ENCODE results near the gene AUTS2. TPM values are rescaled to one million over a fixed set of nuclear protein-coding genes. Genes with fewer than 3 reads are reported as not detected.

AUTS2 gene
- total RNA-seq, 1 experiment from 2014 or later, result 256 TPM

DNA sequence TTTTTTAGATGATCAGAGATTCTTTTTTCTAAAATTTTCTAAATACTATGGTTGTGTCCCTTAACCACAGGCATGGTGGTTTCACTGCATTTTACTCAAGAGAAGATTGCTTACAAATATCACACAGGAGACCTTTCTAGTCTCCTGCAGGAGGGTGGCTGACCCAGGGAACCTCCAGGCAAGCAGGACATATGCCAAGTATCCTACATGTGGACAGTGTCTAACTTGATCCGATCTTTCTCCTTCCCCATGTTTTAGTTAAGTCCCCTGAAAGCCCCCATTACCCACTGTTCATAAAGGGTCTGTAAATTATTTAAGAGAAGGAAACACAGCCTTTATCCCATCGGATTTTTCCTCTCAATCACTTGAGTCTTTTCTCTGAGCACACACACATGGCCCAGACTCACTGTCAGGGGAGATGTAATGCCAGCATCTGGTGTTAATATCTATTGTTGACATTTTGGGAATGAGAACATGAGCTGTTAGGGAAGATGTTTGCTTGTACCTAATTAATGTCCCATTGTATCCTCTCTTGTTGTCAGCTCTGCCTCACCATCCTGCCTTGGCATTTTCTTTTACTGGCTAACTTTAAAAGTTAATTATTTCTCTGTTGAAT, 755.2 kb downstream of the AUTS2 start:
- H3K79me2 ChIP-seq (ENCODE audit: insufficient read depth, low read length), result no peaks in the 10 kb centered on the region
- H3K9me3 ChIP-seq (ENCODE audit: control insufficient read depth, low read depth, low read length), result no peaks in the 10 kb centered on the region
- H3K27ac Mint-ChIP-seq, result no peak overlapping the region
- H3K4me3 Mint-ChIP-seq, result no peak overlapping the region
- no peak overlapping the region for H3K9ac ChIP-seq (ENCODE audit: extremely low read depth, insufficient read length, low read length)
- no peak for TF ChIP-seq CTCF (conservative IDR thresholded peaks at IDR 0.05)
- H2AK5ac ChIP-seq (ENCODE audit: insufficient read length, low read length), result no peak overlapping the region
- H3K9me3 Mint-ChIP-seq, result no peaks in the 10 kb centered on the region
- no peak overlapping the region for H2BK5ac ChIP-seq (ENCODE audit: insufficient read length, low read length)
- no peak for DNase-seq
- WGBS (ENCODE audit: extremely low coverage, insufficient read length, low lambda C conversion rate), result no CpG with 5 or more reads among the region's 2 CpGs
- H3K4me1 Mint-ChIP-seq, result peaks cover 20 to 21% of the 10 kb centered on the region in 2 experiments
- H4K91ac ChIP-seq (ENCODE audit: insufficient read length, low read depth, low read length), result no peak overlapping the region
- peaks cover 2% of the 10 kb centered on the region; the same call in 1 of the 2 replicates for H3K27me3 Mint-ChIP-seq (ENCODE audit: low read depth)
- H4K20me1 ChIP-seq (ENCODE audit: control insufficient read depth, insufficient read depth, insufficient read length), result no peaks in the 10 kb centered on the region
- no peak overlapping the region for H2BK15ac ChIP-seq (ENCODE audit: low read depth, low read length)
- H3K14ac ChIP-seq (ENCODE audit: insufficient read depth, low read length), result no peak overlapping the region
- H3K79me1 ChIP-seq (ENCODE audit: insufficient read depth, low read depth, low read length, poor library complexity, severe bottlenecking), result no peaks in the 10 kb centered on the region
- H3K36me3 Mint-ChIP-seq (ENCODE audit: insufficient read depth in 1 of 3, low read depth in 3 of 3), result no peaks in the 10 kb centered on the region; a peak in 1 of 7 replicates
- H3K4me1 ChIP-seq (ENCODE audit: insufficient read depth, low read length), result no peaks in the 10 kb centered on the region; the same call in 1 of the 2 replicates
- H2AFZ ChIP-seq (ENCODE audit: low read length), result no peak overlapping the region
- H3K23me2 ChIP-seq (ENCODE audit: insufficient read length, low read depth, low read length, poor library complexity, severe bottlenecking), result no peaks in the 10 kb centered on the region
- no peak overlapping the region for H3K23ac ChIP-seq (ENCODE audit: insufficient read length, low read depth, low read length)
- H3K27ac ChIP-seq (ENCODE audit: insufficient read length, low read depth, low read length), result no peak overlapping the region
- H4K8ac ChIP-seq (replicated peaks; ENCODE audit: insufficient read length, low read depth, low read length), result no peak overlapping the region
- H3K27me3 ChIP-seq (ENCODE audit: insufficient read depth, low read length), result no peaks in the 10 kb centered on the region
- no peak overlapping the region for H3T11ph ChIP-seq (ENCODE audit: low read length)
- no peak overlapping the region for H3K18ac ChIP-seq (ENCODE audit: insufficient read length, low read depth, low read length)
- no peak overlapping the region for H3K4ac ChIP-seq (ENCODE audit: low read depth, low read length)
- no peak overlapping the region for H2BK120ac ChIP-seq (ENCODE audit: low read depth, low read length, poor library complexity, severe bottlenecking)
- H4K5ac ChIP-seq (ENCODE audit: insufficient read length, low read depth, low read length), result no peak overlapping the region
- H3K56ac ChIP-seq (ENCODE audit: insufficient read length, low read depth, low read length), result no peak overlapping the region
- H3K4me2 ChIP-seq (ENCODE audit: insufficient read depth, insufficient read length, low read length), result no peak overlapping the region
- no peak overlapping the region for H2BK12ac ChIP-seq (ENCODE audit: insufficient read length, low read depth, low read length)
- no peak overlapping the region for H2BK20ac ChIP-seq (ENCODE audit: low read depth, low read length, poor library complexity, severe bottlenecking)

Data from H9 (cell line).